GM18519 (cell line): ENCODE results near the gene ERBIN.
A peak's percentile ranks its signal among the peaks of the same experiment; 100 is the strongest.
"Not testable (repeated sequence)": the region's sequence is repeated elsewhere in the genome, so short reads cannot be mapped to it uniquely, and the experiment has no call there.

Experiments used
- ATAC-seq: cut with Tn5 transposase; IDR thresholded peaks from one replicate; pipeline ENCODE4 v1.9.1; 2021; ENCODE audit warnings: mild to moderate bottlenecking, moderate library complexity; ENCODE audit not compliant: unreplicated experiment, low FRiP score

ERBIN gene, protein sequence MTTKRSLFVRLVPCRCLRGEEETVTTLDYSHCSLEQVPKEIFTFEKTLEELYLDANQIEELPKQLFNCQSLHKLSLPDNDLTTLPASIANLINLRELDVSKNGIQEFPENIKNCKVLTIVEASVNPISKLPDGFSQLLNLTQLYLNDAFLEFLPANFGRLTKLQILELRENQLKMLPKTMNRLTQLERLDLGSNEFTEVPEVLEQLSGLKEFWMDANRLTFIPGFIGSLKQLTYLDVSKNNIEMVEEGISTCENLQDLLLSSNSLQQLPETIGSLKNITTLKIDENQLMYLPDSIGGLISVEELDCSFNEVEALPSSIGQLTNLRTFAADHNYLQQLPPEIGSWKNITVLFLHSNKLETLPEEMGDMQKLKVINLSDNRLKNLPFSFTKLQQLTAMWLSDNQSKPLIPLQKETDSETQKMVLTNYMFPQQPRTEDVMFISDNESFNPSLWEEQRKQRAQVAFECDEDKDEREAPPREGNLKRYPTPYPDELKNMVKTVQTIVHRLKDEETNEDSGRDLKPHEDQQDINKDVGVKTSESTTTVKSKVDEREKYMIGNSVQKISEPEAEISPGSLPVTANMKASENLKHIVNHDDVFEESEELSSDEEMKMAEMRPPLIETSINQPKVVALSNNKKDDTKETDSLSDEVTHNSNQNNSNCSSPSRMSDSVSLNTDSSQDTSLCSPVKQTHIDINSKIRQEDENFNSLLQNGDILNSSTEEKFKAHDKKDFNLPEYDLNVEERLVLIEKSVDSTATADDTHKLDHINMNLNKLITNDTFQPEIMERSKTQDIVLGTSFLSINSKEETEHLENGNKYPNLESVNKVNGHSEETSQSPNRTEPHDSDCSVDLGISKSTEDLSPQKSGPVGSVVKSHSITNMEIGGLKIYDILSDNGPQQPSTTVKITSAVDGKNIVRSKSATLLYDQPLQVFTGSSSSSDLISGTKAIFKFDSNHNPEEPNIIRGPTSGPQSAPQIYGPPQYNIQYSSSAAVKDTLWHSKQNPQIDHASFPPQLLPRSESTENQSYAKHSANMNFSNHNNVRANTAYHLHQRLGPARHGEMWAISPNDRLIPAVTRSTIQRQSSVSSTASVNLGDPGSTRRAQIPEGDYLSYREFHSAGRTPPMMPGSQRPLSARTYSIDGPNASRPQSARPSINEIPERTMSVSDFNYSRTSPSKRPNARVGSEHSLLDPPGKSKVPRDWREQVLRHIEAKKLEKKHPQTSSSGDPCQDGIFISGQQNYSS (N-terminal part only)

DNA sequence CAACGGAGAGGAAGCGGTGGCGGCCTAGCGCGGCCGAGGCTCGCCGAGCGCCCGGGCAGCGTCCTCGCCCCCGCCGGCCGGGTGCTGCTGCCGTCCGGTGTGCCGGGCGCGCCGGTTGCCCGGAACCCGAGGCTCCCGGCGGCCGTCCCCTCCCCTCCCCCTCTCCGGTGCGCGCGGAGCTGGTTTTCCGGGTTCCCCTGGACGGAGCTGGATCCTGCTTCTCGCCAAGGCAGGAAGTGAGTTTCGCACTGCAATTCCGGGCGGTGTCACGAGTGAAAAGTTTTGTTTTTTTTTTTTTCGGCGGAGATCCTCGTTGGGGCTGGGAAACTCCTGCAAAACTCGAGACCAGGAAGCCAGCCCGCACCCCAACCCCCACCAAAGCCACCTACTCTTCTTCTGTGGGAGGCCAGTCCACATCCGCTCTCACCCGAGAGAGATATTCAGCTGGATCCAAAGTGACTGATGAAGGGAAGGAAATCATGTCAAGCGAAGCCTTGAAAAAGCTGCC, at the start of gene ERBIN:
ERBIN (plus strand) TSS at position 300 of the 508 bp plus-strand sequence. CDS start 66,144 bp downstream, outside the sequence.
- peak; percentile 13 for ATAC-seq

DNA sequence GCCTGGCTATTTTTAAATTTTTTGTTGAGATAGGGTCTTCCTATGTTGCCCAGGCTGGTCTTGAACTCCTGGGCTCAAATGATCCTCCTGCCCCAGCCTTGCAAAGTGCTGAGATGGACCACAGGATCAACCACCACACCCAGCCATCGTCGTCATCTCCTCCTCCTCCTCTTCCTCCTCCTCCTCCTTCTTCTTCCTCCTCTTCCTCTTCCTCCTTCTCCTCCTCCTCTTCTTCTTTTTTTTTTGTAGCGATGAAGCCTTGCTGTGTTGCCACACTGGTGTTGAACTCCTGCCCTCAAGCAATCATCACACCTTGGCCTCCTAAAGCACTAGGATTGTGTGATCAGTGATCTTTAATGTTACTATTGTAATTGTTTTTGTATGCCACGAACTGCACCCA, 49.4 kb upstream of the ERBIN start:
- ATAC-seq: no peak

DNA sequence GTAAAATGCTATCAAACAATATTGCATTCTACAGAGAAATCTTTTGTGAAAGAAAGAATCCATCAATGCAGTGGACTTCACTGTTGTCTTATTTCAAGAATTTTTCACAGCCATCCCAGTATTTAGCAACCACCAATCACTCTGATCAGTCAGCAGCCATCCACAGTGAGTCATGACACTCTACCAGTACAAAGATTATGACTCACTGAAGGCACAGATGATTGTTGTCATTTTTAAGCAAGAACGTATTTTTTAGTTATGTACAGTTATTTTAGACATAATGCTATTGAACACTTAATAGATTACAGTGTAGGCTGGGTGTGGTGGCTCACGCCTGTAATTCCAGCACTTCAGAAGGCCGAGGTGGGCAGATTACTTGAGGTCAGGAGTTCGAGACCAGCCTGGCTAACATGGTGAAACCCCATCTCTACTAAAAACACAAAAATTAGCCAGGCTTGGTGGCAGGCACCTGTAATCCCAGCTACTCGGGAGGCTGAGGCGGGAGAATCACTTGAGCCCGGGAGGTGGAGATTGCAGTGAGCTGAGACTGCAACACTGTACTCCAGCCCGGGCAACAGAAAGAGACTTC, 46.6 kb upstream of the ERBIN start:
- ATAC-seq: not testable (repeated sequence)

DNA sequence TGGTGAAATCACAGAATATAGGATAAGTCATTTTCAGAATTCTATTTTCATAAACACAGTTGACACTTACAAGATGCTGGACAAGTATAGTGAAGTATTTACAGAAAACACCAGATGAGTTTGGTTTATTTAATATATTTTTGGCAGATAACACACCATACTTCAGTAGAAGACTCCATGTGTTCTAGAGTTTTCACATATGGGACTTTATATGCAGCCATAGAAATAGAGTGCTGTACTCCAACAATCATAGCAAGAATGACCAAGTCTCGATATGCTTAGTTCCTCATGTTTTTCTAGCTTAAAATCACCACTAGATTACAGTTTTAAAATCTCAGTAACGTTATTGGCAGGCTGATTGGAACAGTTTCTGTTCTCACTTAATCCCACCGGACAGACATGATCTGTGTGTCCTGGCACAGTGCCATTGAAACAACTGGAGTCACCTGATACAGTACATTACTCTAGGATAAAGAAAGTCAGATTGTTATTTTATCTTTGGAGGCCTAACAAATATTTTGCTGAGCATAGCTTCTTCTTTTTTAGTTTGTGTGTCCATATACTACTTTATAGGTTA, 45.8 kb upstream of the ERBIN start:
- no peak for ATAC-seq

DNA sequence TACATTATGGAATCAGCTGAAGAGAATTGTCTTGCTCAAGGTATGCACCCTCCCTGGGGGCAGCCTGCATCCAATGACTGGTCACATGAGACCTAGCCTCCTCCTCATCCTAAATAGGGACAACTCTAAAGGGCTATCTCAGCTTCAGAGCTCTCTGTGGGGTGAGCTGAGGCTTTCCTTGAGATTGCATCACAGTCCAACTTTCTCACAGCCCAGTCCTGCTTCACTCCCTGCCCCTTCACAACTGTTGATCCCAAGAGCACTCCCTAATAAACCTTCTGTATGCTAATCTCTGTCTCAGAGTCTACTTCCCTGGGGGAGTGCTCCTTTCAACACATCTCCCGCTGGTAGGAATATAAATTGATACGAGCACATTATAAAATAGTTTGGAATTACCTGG, 44.1 kb upstream of the ERBIN start:
- ATAC-seq: no peak

DNA sequence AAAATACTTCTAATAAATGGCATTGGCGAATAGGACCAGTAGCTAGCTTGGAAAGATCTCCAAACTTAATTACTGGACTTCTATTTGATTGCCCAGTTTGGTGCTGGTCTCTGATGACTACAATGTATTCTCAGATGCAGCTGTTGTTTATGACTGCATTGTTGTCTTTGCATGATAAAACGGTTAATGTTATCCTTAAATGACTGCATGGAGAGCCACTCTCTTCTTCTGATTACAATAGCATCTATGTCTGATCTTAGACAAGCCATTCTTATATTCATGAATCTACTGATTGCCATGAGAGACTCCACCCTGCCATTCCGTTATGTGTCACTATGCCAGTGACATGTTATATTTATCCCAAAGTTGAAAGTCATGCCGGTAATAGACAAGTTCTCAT, 42.9 kb upstream of the ERBIN start:
- no peak for ATAC-seq

DNA sequence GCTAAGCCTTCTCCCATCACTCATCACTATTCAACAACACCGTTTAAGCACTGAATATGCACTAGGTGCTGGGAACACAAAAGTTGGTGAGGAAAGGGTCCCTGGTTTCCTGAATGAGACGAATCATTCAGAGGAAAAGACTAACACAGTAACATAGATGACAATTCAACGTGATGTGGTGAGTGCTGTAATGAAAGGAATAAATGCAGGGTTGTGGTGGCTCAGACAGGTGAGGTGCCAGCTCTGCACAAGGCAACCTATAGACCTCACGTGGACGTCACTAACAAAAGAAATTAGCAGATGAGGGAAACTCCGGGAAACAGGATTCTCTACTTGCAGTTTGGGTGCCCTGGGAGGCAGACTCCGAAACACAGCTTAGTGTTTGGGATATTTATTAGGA, 40.0 kb upstream of the ERBIN start:
- no peak for ATAC-seq

DNA sequence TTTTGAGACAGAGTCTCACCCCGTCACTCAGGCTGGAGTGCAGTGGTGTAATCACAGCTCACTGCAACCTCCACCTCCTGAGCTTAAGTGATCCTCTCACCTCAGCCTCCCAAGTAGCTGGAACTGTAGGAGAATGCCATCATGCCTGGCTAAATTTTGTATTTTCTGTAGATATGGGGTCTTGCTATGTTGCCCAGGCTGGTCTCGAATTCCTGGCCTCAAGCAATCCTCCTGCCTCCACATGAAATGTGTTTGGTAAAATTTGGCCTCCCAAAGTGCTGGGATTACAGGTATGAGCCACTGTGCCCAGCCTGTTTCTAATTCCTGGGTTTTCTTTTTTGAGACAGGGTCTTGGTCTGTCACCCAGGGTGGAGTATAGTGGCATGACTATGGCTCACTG, 34.4 kb upstream of the ERBIN start:
- ATAC-seq: not testable (repeated sequence)

DNA sequence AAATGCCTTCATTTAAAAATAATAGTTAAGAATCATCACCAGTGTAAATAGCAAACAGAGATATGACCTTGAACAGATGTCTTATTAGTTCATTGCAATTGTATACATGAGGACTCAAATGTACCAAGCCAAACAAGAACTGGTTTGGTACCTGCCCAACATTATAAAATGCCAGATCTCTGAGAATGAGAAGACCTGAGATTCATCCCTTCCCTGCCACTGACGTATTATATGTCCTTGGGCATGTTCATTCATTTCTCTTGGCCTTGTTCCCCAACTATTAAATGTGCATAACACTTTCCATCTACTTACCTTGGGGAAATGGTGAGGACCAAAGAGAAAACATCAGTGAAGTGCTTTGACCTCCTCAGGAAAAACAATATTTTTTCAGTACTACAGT, 33.6 kb upstream of the ERBIN start:
- no peak for ATAC-seq

DNA sequence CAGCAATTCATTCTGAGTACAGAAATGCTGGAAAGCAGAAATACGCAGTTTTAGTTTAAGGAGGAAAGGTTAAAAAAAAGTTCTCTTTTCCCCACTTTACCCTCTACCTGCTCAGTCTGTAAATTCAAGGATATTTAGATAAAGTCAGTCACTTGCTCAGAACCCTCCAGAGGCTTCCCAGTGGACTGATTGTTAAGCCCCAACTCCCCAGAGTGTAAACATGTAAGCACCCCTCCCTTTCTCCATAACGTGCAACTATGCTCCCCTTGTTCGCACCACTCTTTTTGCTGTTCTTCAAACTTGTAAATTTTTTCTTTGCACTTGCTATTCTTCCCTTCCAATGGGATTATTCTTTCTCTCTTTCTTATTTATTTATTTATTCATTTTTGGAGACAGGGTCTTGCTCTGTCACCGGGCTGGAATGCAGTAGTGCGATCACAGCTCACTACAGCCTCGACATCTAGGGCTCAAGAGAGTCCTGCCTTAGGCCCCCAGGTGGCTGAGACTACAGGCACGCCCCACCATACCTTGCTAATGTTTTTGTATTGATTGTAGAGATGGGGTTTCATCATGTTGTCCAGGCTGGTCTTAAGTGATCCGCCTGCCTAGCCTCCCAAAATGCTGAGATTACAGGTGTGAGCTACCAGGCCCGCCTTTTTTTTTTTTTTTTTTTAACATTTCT, 32.5 kb upstream of the ERBIN start:
- no peak for ATAC-seq

DNA sequence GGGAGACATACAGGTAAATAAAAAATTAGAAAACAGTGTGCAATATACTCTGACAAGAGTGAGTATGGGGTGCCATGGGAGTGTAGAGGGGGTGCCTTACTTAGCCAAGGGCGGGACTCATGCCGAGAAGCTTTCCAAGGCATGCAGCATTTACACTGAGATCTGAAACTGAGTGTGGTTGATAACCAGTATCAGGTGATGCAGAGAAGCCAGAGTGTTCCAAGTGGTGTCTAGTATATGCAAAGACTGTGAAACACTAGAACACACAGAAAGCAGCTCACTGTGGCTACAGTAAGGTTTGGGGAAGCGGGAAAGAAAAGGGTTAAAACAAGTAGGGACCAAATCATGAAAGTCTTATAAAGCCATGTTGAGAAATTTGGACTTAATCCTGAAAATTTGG, 30.5 kb upstream of the ERBIN start:
- ATAC-seq: no peak

DNA sequence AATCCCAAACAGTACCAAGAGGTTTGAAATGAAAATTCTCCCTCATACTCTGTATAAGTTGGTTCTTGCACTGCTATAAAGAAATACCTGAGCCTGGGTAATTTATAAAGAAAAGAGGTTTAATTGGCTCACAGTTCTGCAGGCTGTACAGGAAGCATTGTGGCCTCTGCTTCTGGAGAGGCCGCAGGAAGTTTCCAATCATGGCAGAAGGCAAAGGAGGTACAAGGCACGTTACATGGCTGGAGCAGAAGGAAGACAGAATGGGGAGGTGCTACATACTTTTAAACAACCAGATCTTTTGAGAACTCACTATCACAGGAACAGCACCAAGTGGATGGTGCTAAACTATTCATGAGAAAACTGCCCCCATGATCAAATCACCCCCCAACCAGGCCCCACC, 25.6 kb upstream of the ERBIN start:
- no peak for ATAC-seq

DNA sequence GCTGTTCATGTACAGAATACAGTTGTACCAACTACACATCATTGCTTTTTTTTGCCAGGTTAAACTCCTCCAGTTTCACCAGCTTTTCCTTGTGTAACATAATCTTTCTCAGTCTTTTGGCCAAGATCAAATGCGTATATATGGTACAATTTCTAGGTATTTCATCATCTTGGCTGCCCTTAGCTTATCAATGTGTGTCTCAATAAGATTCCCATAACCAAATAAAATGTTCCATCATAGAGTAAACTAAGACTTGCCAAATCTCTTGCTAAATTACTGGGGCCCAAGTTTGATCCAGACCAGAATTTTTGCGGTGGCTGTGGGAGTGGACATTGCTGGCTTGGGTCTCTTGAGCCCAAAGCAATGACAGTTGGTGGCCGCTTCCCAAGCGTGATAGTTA, 24.3 kb upstream of the ERBIN start:
- ATAC-seq: no peak

DNA sequence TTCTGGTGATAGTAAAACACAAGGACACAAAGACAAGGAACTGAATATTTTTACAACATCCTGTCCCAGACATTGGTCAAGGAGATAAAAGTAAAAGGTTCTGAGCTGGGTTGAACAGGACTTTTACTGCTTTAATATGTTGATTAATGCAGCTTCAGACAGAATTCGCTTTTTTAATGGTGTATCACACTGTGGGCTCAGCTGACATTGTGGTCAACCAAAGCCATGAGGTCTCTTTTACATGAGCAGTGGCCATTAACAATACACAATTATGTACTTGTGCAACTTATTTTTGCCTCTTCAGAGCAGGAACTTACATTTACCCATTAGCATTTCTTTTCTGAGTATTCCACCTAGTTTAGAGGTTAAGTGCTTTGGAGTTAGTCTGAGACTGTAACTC, 22.8 kb upstream of the ERBIN start:
- ATAC-seq: no peak

DNA sequence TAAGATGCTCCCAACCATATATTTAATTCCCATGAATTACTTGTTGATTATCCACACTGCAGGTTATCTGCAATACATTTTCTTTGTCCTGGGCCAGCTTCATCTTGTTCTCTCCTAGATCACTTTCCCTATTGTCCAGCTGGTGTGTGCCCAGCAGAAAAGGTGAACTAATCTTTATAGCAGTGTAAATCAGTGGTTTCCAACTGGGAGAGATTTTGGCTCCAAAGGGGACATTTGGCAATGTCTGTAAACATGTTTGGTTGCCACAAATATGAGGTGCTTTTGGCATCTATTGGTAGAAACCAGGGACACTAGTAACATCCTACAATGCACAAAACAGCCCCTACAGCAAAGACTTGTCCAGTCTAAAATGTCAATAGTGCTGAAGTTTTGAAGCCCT, 20.1 kb upstream of the ERBIN start:
- ATAC-seq: no peak

DNA sequence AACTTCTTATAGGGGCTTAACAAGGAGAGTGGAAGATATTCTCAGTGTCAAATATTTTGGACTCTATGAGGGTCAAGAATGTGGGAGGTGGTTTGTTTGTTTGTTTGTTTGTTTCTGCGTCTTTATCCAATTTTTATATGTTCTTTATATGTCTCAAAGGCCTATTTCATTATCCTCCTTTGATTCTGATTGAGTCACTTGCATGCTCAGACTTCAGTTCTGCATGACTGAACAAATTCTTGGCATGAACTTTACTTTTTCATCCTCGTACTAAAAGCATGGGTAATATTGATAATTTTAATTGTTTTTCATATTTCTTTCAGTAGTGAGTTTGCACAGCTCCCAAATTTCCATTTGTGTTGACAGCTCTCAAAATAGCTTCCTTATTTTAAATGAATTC, 19.2 kb upstream of the ERBIN start:
- ATAC-seq: no peak

DNA sequence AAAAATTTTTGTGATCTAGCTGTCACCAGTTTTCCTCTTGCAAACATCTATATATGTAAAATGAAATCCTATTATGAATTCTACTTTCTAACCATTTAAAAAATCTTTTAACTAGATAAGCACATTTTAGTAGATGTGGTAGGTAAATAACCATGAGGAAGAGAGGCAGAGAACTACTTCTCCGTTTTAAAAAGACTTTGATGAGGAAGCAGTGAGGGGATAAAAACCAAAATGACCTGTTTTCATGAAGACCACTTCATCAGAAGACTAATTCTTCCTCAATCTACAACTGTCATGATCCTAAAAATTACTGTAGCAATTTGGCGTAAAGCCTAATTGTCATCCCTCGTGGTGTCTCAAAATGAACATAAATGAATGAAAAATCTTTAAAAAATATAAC, 15.7 kb upstream of the ERBIN start:
- no peak for ATAC-seq

DNA sequence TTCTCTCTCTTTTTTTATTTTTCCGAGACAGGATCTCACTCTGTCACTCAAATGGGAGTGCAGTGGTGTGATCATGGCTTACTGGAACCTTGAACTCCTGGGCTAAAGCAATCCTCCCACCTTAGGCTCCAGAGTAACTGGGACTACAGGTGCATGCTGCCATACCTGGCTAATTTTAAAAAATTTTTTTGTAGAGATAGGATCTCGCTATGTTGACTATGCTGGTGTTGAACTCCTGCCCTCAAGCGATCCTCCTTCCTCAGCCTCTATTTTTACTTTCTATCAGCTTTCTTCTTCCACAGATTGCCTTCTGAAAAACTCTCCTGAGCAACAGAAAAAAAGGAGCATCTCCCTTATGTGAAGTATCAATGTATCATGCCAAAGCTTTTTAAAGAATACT, 14.1 kb upstream of the ERBIN start:
- no peak for ATAC-seq

DNA sequence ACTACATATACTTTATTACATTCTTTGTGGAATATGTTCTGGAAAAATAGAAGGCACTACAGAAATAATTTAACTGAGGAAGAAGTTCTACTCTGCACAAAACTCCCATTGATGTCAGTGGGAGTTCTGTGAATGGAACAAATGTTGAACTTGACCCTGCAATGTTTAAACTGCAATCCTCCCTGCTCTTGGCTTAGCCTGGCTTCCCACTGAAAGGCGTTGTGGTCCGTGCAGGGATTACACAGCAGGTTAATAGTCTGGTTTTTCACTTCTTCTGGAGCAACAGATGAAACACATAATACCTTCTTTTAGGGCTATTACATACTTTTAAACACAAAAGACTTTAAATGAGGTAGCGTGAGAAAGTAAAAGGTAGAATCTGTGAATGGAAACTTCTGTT, 12.9 kb upstream of the ERBIN start:
- no peak for ATAC-seq
